Measurements from ENCODE around the gene RNPEP. TPM values are rescaled to one million over a fixed set of nuclear protein-coding genes. Genes with fewer than 3 reads are reported as not detected.

RNPEP gene
- total and polyA plus RNA-seq, 4 donors: 40.7 to 74.9 (median 47.5) TPM

GRCh38 chr1:202029171-202029665 lies 46.8 kb downstream of the RNPEP start:
- no peaks in the 10 kb centered on the region for H3K36me3 ChIP-seq (ENCODE audit: control insufficient read depth in 4 of 4, insufficient read depth in 4 of 4, low read length in 4 of 4)
- H3K27ac ChIP-seq (ENCODE audit: low read depth in 1 of 2, low read length in 1 of 2): no peak overlapping the region
- no peaks in the 10 kb centered on the region for H3K9me3 ChIP-seq (ENCODE audit: control insufficient read depth in 4 of 4, insufficient read depth in 3 of 4, low read length in 3 of 4)
- no peak for ATAC-seq (ENCODE audit: insufficient read depth, low FRiP score)
- 71 to 80% methylated on average over 5 of the region's 5 CpGs for WGBS, 2 donors
- H3K9ac ChIP-seq (ENCODE audit: insufficient read depth in 1 of 2, low read length in 2 of 2): no peak overlapping the region
- no peak for TF ChIP-seq CTCF (IDR thresholded peaks at IDR 0.05; ENCODE audit: control extremely low read depth, extremely low read depth)
- no peak overlapping the region for H3K4me3 ChIP-seq
- no peak for DNase-seq
- no peaks in the 10 kb centered on the region for H3K27me3 ChIP-seq (ENCODE audit: control insufficient read depth in 3 of 3, insufficient read depth in 3 of 3, low read length in 2 of 3)
- H3K4me1 ChIP-seq (ENCODE audit: control insufficient read depth in 5 of 5, insufficient read depth in 5 of 5, low read length in 5 of 5): peaks cover 0 to under 1% (median 0%) of the 10 kb centered on the region in 5 donors

GRCh38 chr1:202029727-202030126 lies 47.3 kb downstream of the RNPEP start:
- no peaks in the 10 kb centered on the region for H3K36me3 ChIP-seq (ENCODE audit: control insufficient read depth in 4 of 4, insufficient read depth in 4 of 4, low read length in 4 of 4)
- H3K9me3 ChIP-seq (ENCODE audit: control insufficient read depth in 4 of 4, insufficient read depth in 3 of 4, low read length in 3 of 4): no peaks in the 10 kb centered on the region
- no peak overlapping the region for H3K27ac ChIP-seq (ENCODE audit: low read depth in 1 of 2, low read length in 1 of 2)
- TF ChIP-seq CTCF (IDR thresholded peaks at IDR 0.05; ENCODE audit: control extremely low read depth, extremely low read depth): no peak
- no peak overlapping the region for H3K9ac ChIP-seq (ENCODE audit: insufficient read depth in 1 of 2, low read length in 2 of 2)
- no peak for DNase-seq
- H3K4me1 ChIP-seq (ENCODE audit: control insufficient read depth in 5 of 5, insufficient read depth in 5 of 5, low read length in 5 of 5): peaks cover 0 to 4% (median 0%) of the 10 kb centered on the region in 5 donors
- H3K27me3 ChIP-seq (ENCODE audit: control insufficient read depth in 3 of 3, insufficient read depth in 3 of 3, low read length in 2 of 3): no peaks in the 10 kb centered on the region
- no peak overlapping the region for H3K4me3 ChIP-seq
- no peak for ATAC-seq (ENCODE audit: insufficient read depth, low FRiP score)
- WGBS, 2 donors: 81 to 89% methylated on average over 2 of the region's 2 CpGs

- no peaks in the 10 kb centered on the region for H3K36me3 ChIP-seq (ENCODE audit: control insufficient read depth in 4 of 4, insufficient read depth in 4 of 4, low read length in 4 of 4)
- ATAC-seq (ENCODE audit: insufficient read depth, low FRiP score): no peak
- WGBS, 2 donors: 72 to 83% methylated on average over 4 of the region's 4 CpGs
- H3K9ac ChIP-seq (ENCODE audit: insufficient read depth in 1 of 2, low read length in 2 of 2): no peak overlapping the region
- H3K27ac ChIP-seq (ENCODE audit: low read depth in 1 of 2, low read length in 1 of 2): no peak overlapping the region
- H3K4me1 ChIP-seq (ENCODE audit: control insufficient read depth in 5 of 5, insufficient read depth in 5 of 5, low read length in 5 of 5): peaks cover 0 to 4% (median 0%) of the 10 kb centered on the region in 5 donors
- no peaks in the 10 kb centered on the region for H3K9me3 ChIP-seq (ENCODE audit: control insufficient read depth in 4 of 4, insufficient read depth in 3 of 4, low read length in 3 of 4)
- TF ChIP-seq CTCF (IDR thresholded peaks at IDR 0.05; ENCODE audit: control extremely low read depth, extremely low read depth): no peak
- DNase-seq: no peak
- H3K4me3 ChIP-seq: no peak overlapping the region
- H3K27me3 ChIP-seq (ENCODE audit: control insufficient read depth in 3 of 3, insufficient read depth in 3 of 3, low read length in 2 of 3): no peaks in the 10 kb centered on the region
Observed at GRCh38 chr1:202031796-202032195, 49.3 kb downstream of the RNPEP start.

GRCh38 chr1:202034149-202034682 lies 51.8 kb downstream of the RNPEP start:
- H3K4me3 ChIP-seq: no peak overlapping the region
- no peak overlapping the region for H3K9ac ChIP-seq (ENCODE audit: insufficient read depth in 1 of 2, low read length in 2 of 2)
- TF ChIP-seq CTCF (IDR thresholded peaks at IDR 0.05; ENCODE audit: control extremely low read depth, extremely low read depth): no peak
- H3K36me3 ChIP-seq (ENCODE audit: control insufficient read depth in 4 of 4, insufficient read depth in 4 of 4, low read length in 4 of 4): no peaks in the 10 kb centered on the region
- ATAC-seq (ENCODE audit: insufficient read depth, low FRiP score) (no peak), DNase-seq (no peak)
- no peaks in the 10 kb centered on the region for H3K9me3 ChIP-seq (ENCODE audit: control insufficient read depth in 4 of 4, insufficient read depth in 3 of 4, low read length in 3 of 4)
- peaks cover 0 to 4% (median 0%) of the 10 kb centered on the region in 5 donors for H3K4me1 ChIP-seq (ENCODE audit: control insufficient read depth in 5 of 5, insufficient read depth in 5 of 5, low read length in 5 of 5)
- peak overlapping the region in 1 of 2 donors; percentile 79 for H3K27ac ChIP-seq (ENCODE audit: low read depth in 1 of 2, low read length in 1 of 2)
- 76 to 77% methylated on average over 7 of the region's 7 CpGs for WGBS, 2 donors
- no peaks in the 10 kb centered on the region for H3K27me3 ChIP-seq (ENCODE audit: control insufficient read depth in 3 of 3, insufficient read depth in 3 of 3, low read length in 2 of 3)
